SU-DHL-6 (cell line): ENCODE data around the gene LCP2.

Experiments used
- EZH2phosphoT487 ChIP-seq: fragments of 200-600 bp; sonication (generic), shearing (Covaris generic); conservative IDR thresholded peaks from 2 replicates; pipeline ENCODE4 v1.6.1; 2018; ENCODE audit warnings: mild to moderate bottlenecking, antibody characterized with exemption, low read length, moderate library complexity, mixed read lengths
- TF ChIP-seq, protein P1 (sequence below): fragments of 200-600 bp; sonication (generic); IDR thresholded peaks from one replicate; pipeline ENCODE4 v1.5.1; 2017; ENCODE audit warnings: antibody characterized with exemption, mild to moderate bottlenecking, low read length, moderate library complexity; ENCODE audit not compliant: insufficient read depth, poor library complexity, severe bottlenecking

DNA sequence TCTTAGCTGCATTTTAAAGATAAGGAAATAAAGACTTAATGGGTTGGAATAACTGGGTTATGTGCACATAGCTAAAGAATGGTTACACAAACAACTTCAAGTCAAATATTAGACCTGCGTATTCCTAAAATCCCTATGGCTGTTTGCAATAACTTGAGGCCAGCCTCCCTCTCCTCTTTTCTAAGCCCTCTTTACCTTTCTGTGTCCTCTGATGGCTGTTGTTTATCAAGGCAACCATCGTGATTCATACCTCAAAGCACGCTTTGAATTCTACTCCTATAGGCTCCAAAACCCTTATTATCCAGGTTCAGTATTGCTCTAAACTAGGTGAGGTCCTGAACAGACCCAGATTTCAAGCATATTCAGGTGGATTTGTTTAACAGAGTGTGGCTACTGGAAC is 45.6 kb upstream of the LCP2 start:
- TF ChIP-seq, protein P1, sequence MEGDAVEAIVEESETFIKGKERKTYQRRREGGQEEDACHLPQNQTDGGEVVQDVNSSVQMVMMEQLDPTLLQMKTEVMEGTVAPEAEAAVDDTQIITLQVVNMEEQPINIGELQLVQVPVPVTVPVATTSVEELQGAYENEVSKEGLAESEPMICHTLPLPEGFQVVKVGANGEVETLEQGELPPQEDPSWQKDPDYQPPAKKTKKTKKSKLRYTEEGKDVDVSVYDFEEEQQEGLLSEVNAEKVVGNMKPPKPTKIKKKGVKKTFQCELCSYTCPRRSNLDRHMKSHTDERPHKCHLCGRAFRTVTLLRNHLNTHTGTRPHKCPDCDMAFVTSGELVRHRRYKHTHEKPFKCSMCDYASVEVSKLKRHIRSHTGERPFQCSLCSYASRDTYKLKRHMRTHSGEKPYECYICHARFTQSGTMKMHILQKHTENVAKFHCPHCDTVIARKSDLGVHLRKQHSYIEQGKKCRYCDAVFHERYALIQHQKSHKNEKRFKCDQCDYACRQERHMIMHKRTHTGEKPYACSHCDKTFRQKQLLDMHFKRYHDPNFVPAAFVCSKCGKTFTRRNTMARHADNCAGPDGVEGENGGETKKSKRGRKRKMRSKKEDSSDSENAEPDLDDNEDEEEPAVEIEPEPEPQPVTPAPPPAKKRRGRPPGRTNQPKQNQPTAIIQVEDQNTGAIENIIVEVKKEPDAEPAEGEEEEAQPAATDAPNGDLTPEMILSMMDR = no peak
- TF ChIP-seq EZH2phosphoT487 = no peak
